NCI-H510A (cell line): ENCODE data around the gene SPINK2.

Experiments
- DNase-seq: peaks from one replicate; lab custom pipeline; 2025; lab: John Stamatoyannopoulos, UW

SPINK2 gene, protein sequence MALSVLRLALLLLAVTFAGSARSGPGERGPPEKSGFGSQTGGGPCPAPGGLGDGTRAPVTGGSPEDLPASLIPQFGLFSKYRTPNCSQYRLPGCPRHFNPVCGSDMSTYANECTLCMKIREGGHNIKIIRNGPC

DNA sequence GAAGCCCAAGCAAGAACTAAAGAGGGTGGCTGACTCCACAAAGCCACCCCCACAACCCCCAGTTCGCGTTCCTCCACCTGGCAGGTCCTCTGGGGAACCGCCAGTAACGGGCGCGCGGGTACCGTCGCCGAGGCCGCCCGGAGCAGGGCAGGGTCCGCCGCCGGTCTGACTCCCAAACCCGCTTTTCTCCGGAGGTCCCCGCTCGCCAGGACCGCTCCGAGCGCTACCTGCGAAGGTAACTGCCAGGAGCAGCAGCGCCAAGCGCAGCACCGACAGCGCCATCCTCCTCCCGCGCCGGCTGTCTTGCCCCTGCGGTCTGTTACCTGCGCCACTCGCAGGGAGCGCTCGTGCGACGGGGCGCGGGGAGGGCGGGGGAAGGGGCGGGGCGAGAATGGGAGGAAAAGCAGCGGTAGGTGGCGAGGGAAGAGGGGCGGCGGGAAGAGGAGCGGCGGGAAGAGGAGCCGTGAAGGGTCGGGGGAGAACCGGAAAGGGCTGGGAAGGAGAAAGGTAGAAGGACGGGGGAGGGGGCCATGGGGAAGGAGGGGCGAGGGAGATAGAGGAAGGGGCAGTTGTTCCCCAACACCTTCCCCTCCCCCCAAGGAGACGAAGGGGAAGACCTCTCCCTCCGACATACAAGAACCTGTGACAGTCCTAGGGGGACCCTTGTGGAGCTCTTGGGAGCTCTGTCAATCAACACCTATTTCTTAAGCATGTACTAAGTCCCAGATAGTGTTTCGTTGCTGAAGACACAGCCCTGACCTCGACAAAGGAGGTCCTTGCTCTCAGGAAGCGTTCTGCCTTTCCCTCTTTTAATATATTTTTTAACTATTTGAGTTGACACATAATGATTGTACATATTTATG is at the start of gene SPINK2:
SPINK2 (minus strand) TSS at position 321 of the 863 bp plus-strand sequence; CDS start at position 282, 39 bp downstream.
- peak; percentile 72 for DNase-seq

DNA sequence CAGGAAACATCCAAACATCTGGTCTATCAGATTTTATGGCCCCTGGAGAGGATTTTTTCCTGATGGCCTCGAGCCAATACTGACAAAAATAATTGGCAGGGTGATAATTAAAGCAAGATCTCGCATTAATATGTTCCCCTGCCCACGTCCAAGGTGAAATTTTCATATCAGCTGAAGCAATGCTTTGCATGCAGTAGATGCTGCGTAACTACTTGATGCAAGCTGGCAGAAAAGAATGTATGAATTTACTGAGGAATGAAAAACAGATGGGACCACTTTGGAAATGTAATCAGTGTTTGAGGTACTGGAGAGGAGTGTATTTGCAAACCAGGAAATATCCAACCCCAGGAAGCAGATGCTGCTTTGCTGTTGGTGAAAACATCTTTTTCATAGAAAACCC is 49.4 kb upstream of the SPINK2 start:
- no peak for DNase-seq

DNA sequence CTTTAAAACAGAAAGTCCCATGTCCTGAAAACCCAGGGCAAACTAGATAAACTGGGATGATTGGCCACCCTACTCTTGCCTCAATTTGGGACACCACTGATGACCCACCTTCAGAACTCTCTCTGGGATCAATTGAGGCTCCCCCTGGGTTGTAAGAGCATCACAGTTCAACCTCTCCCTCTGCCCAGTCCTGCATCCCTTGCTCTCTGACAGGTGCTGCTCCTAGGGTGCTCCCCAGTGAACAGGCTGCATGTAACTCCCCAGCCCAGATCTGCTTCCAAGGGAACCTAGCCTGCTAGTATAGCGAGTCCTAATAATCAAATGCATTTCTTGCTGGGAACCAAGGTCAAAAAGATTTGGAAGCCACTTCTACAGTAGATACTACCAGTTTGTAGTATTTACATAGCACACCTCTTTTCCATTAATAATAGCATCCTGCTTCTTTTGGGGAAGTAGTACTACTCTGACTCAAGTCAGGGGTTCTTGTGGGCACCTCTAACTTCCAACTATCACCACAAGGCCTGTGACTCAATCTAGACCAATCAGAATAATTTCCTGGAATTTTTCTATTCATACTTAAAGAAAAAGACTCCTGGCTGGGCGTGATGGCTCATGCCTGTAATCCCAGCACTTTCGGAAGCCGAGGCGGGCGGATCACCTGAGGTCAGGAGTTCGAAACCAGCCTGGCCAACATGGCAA is 42.1 kb upstream of the SPINK2 start:
- DNase-seq: no peak

DNA sequence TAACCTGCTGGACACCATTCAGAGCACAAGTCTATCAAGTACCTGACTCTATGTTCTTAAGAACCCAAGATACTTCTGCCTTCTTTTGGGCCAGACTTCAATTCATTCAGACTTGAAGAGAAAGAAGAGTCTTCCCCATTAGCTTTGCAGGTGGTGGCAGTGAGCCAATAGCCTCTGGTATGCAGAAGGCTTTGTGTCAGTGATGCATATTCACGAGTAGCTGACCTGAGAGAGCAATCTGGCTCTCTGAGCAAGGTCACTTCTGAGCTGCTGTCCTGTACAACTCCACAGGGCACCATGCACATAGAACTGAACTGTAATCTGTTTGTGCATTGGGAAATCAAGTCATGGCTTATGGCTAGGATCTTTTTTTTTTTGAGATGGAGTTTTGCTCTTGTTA is 39.9 kb upstream of the SPINK2 start:
- DNase-seq: no peak

DNA sequence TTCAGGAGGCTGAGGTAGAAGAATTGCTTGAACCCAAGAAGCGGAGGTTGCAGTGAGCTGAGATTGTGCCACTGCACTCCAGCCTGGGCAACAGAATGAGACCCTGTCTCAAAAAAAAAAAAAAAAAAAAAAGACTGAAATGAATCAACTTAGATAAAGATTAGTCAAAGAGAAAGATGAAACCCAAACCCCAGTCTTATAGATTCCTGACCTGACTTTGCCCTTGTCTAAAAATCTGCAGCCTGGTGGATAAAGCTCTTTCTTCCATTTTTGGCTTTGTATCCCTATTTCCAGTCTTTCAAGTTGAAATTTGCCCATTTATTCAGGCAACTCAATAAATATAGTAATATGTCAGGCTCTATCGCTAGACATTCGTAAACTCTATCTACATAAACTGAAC is 39.3 kb upstream of the SPINK2 start:
- DNase-seq: no peak

DNA sequence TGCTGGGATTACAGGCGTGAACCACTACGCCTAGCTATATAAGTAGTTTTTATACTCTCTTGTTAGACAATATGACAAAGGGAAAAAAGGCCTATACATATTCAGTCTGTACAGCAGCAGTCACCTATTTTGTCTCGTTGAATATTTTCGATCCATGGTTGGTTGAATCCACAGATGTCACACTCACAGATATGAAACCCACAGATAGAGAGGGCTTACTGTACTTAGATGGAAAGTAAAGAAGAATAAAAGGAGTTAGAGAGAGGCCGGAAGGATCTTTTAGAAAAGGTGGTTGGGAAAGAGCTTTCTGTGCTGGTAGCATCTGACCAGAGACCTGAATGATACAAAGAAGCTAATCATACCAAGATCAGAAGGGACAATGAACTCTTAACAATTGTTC is 38.3 kb upstream of the SPINK2 start:
- no peak for DNase-seq

DNA sequence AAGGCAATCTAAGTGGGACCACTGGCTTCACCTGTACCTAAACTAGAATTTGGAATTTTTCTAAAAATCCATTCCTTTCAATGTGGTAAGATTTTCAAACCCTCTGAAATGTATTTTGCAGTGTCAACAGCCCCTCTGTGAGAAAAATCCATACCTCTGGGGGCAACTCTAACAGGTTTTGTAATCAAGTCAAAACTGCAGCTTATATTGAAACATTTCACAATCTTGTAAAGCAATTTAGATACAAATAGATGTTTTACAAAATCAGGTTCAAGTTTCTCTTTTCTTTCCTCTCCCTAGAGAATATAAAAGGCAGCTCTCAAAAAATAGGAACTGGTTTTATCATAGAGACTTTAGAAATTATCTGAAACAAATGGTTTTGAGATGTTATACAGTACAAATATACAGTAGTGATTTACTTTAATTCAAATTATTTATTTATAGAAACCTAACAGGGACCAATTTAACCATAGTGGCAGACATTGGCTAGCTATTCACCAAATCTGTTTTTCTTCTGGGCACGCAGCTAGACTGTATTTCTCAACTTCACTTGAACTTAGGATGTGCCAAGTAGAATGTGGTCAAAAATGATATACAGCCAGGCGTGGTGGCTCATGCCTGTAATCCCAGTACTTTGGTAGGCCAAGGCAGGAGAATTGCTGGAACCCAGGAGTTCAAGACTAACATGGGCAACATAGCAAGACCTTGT is 36.3 kb upstream of the SPINK2 start:
- DNase-seq: no peak

DNA sequence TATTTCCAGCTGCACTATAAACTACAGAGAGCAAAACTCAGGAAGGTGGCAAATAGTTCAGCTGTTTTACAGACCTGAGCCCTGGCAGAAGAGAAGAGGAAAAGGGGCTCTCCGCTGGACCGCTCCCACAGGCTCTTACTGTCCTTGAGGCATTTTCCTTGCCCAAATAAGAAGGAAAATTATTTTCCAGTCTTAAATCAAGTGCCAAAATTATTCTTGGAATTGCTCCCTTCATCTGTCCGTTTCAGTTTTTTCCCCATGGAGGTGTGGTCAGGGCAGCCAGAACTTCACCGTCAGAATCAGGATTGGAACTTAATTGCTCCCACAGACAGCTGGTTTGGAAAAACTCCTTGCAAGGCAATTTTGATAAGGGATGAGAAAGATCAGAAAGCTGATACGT is 35.2 kb upstream of the SPINK2 start:
- DNase-seq: no peak

DNA sequence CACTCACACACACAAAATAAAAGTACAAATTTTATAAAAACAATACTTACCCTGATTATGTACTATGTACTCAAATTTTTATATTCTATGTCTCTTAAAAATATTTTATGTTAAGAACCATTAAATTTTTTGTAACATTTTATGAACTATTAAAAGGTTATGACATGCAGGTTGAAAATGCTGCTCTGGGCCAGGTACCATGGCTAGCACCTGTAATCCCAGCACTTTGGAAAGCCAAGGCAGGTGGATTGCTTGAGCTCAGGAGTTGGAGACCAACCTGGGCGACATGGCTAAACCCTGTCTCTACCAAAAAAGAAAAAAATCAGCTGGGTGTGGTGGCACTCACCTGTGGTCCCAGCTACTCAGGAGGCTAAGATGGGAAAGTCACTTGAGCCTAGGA is 29.4 kb upstream of the SPINK2 start:
- no peak for DNase-seq

DNA sequence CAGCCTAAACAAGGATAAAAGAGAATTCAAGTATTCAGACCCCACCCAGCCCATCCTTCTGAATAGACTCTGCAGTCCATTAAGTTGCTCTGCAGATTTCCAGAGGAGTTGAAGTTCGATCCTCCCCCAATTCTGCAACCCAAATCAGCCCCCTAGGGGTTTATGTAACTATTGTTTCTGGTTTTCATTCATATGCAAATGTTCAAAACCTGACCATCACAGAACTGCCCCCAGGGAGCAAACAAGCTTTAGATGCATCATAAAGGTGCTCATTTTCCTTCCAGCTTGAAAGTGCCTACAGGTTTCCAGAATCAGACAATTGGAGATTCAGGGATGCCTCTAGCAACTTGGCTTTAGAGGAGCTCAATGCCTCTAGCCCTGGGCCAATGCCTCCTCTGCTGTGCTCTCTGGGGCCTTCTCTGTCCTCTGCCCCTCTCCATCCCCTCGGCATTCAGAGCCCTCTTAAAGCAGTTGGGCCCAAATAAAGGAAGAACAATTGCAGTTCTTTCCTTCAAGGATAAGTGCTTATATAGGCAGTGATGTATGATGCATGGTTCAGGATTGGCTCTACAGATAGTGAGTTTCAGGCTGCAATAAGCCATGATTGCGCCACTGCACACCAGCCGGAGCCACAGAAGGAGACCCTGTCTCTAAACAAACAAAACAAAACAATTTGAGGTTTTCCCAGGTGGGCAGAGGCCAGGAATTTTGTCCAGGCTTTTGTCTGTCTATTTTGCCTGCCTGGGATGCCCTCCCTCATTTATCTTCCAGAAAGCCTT is 23.5 kb upstream of the SPINK2 start:
- DNase-seq: no peak

DNA sequence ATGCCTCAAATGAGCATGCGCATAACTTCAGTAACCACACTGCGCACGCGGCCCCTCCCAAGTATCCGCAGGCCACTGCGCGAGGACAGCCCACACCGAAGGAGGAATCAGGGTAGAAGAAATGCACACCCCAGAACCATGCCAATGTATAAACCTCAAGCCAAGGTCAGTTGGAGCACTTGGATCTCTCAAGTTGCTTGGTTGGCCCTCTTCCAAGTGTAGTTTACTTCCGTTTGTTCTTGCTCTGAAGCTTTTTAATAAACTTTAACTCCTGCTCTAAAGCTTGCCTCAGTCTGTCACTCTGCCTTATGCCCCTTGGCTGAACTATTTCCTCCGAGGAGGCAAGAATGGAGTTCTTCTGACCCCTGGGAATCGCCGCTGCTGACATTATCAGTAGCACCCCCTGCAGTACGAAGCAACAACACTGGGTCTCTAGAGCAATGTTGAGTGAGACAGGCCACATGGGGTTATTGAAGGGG is 22.0 kb upstream of the SPINK2 start:
- no peak for DNase-seq

DNA sequence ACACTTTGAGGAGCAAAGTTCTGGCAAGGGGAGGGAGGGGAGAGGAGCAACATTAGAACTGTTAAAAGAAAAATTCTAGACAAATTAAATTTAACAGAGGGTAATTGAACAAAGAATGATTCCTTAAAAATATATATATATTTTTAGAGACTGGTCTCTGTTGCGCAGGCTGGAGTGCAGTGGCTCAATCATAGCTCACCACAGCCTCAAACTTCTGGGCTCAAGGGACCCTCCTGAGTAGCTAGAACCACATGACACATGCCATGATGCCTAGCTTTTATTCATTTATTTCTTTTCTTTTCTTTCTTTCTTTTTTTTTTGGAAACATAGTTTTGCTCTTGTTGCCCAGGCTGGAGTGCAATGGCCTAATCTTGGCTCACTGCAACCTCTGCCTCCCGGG is 19.1 kb upstream of the SPINK2 start:
- no peak for DNase-seq

DNA sequence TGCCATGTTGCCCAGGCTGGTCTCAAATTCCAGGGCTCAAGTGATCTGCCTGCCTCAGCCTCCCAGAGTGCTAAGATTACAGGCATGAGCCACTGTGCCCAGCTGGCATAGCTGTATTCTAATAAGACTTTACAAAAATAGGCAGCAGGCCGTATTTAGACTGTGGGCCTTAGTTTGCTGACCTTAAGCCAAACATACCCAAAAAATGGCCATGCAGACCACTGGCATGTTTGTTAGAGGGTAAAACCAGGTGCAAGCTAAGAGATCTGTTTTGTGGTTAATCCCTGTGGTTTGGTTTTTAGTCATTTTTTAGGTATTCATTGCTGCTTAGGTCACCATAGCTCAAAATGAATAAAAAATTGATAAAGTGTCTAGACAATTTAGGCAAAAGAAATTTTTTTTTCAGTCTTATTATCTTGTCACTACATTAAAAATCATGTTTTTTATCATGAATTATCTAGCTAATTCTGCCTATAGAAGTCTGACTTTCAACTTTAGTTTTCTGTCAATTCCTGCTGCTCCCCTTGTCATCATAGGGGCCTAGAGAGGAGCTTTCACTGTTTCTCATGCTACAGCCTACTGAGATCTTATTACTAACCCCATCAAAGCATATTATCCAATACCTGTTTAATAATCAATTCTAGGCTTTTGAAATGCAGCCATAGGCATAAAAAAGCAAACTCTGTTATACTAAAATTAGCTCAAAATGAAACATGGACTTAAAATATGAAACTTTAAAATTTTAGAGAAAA is 7.5 kb upstream of the SPINK2 start:
- no peak for DNase-seq

DNA sequence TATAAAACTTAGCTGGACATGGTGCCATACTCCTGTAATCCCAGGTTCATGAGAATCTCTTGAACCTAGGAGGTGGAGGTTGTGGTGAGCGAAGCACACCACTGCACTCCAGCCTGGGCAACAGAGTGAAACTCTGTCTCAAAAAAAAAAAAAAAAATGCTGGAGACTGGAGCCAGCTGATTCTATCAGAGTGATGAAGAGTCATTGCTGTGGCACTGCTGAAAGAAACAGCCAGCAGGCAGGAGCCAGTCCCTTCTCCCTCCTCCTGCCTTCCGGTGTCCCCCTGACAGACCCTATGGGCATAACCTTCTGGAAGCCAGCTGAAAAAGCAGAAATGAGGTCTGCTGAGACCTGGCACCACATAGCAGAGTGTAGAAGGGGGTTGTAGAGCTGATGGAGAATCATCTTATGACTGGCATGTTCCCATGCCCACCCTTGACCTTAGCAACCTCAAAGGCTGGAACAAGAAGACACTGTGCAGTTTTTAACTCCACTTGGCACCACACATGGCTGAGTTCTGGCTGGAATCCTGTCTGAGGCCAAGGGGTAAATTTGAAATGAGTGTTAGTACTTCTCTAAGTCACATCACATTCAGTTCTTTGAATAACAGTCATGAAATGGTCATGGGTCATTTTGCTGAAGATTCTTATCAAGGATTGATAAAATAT is 2.6 kb upstream of the SPINK2 start:
- DNase-seq: no peak

DNA sequence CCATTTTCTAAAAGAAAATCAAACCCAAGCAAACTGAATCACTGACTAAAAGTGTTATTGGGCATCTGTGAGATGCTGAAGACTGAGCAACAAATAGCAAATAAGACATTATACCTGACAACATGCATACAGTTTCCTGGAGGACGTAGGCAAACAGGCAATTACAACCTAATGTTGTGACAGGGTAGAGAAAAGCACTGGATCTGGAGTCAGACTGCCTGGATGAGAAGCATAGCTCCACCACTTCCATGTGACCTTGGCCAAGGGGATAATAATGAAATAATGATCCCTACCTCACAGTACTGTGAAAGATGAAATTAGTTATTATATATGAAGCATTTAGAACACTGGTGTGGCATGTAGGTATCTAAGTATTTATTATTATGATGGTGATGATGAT is 2.7 kb downstream of the SPINK2 start:
- no peak for DNase-seq

DNA sequence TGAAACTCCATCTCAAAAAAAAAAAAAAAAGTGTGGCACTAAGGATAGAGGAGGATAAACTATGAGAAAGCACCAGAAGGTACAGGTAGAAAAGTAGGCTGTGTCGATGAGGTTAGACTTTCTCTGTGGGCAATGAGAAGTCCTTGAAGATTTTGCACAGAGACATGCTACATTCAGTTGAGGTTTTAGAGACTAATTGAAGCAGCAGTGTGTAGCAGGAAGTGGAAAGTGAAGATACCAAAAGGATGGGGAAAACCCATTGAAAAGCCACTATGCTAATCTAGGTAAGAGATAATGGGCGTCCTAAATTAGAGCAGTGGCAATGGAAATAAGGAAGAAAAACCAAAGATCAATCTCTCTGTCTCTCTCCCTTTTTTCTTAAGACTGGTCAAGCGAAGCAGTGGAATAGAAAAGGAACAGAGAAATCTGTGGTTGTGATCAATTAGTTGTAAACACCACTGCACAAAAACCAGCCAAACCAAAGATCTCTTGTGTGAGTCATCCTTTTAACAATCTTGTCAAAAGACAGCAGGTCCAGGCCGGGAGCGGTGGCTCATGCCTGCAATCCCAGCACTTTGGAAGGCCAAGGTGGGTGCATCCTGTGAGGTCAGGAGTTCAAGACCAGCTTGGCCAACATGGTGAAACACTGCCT is 3.5 kb downstream of the SPINK2 start:
- DNase-seq: no peak

DNA sequence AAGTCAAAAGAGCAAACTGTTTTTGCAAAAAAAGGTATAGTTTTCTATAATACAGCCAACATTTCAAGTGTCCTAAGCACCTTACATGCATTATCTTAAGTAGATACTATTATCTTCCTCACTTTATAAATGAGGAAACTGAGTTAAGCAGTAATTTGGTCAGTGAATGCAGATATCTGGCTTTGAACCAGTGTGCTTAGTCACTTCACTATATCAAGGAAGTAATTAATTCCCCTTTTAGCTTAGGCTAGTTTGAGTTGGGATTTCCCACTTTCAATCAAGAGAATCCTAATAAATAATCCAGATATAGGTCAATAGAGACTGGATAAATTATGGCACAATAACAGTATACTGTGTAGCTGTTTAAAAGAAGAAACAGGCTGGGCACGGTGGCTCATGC is 14.8 kb downstream of the SPINK2 start:
- no peak for DNase-seq

DNA sequence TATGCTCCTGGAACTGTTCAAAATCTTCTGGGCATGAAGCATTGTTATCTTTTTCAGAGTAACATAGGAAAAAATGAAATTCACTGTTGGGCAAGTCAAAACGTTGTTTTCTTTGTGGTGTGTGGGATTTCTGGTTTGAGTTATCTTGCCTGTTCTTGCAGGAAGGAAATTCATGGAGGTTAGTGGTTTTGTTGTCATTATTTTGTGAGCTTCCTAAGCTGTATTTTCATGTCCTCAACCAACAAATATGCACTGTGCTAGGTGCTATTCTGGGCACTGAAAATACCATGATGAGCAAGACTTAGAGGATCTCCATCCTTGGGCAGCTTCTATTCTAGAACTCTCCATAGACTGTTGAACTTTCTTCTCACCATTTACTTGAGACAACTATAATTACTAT is 16.9 kb downstream of the SPINK2 start:
- DNase-seq: no peak

DNA sequence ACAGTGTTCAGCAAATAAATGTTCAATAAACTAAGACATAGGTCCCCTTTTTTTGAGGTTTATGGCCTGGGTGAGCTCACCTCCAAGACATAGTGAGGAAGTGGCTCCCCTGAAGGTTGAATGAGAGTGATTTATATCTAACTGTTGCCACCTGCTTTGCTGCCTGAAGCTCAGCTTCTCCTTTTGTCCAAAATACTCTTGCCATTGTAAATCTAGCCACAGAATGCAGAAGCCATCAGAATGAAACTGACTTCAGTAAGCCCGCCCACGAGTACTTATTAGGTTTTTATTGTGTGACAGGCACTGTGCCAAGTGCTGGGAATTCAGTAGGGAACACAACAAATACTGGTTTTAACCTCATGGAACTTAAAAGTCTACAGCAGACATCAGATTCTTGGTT is 18.0 kb downstream of the SPINK2 start:
- no peak for DNase-seq
